ENCODE measurements around the gene TPTE2. TPM values are rescaled to one million over a fixed set of nuclear protein-coding genes. Genes with fewer than 3 reads are reported as not detected.

The TPTE2 gene
- total RNA-seq, 1 donor from 2014 or later: not detected

DNA sequence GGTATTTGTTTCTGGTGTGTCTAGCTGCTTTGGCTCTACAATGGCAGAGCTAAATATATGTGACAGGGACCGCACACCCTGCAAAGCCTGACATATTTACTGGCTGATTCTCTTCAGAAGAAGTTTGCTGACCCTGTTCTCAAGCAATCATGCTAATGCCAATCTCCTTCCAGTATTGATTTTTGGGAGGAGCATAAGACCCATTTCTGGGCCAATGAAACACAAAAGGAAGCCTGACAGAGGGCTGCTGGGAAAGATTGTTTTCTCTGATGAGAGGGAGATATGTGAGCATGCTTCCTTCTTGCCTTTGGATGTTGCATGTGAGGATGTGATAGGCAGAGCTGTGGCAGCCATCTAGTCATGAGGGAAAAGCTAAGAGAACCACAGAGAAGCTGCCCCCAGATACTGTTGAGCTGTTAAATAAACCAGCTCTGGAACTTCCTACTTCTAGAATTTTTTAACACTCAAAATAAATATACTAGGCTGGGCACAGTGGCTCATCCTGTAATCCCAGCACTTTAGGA lies 31.4 kb upstream of the TPTE2 start:
- Mint-ChIP-seq H3K4me1 (ENCODE audit: low read depth) (no peaks in the 10 kb centered on the region), H3K9me3 (ENCODE audit: low read depth) (peaks cover 19% of the 10 kb centered on the region), H3K27me3 (no peaks in the 10 kb centered on the region), H3K4me3 (ENCODE audit: low read depth) (no peak overlapping the region), H3K27ac (no peak overlapping the region), H3K36me3 (ENCODE audit: insufficient read depth) (no peaks in the 10 kb centered on the region)
- DNase-seq (ENCODE audit: low spot score, unreplicated experiment): no peak
- TF ChIP-seq, protein P1, sequence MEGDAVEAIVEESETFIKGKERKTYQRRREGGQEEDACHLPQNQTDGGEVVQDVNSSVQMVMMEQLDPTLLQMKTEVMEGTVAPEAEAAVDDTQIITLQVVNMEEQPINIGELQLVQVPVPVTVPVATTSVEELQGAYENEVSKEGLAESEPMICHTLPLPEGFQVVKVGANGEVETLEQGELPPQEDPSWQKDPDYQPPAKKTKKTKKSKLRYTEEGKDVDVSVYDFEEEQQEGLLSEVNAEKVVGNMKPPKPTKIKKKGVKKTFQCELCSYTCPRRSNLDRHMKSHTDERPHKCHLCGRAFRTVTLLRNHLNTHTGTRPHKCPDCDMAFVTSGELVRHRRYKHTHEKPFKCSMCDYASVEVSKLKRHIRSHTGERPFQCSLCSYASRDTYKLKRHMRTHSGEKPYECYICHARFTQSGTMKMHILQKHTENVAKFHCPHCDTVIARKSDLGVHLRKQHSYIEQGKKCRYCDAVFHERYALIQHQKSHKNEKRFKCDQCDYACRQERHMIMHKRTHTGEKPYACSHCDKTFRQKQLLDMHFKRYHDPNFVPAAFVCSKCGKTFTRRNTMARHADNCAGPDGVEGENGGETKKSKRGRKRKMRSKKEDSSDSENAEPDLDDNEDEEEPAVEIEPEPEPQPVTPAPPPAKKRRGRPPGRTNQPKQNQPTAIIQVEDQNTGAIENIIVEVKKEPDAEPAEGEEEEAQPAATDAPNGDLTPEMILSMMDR (IDR thresholded peaks at IDR 0.05; ENCODE audit: unreplicated experiment): no peak

GRCh38 chr13:19591864-19592263 lies 30.5 kb upstream of the TPTE2 start:
- H3K9me3 Mint-ChIP-seq (ENCODE audit: low read depth): peaks cover 21% of the 10 kb centered on the region

GRCh38 chr13:19590423-19590822 lies 29.1 kb upstream of the TPTE2 start:
- H3K4me3 Mint-ChIP-seq (ENCODE audit: low read depth): no peak overlapping the region
- TF ChIP-seq, protein P1 (IDR thresholded peaks at IDR 0.05; ENCODE audit: unreplicated experiment): no peak
- H3K27ac Mint-ChIP-seq: no peak overlapping the region
- H3K9me3 Mint-ChIP-seq (ENCODE audit: low read depth): peaks cover 20% of the 10 kb centered on the region
- H3K27me3 Mint-ChIP-seq: no peaks in the 10 kb centered on the region
- H3K4me1 Mint-ChIP-seq (ENCODE audit: low read depth): no peaks in the 10 kb centered on the region
- no peak for DNase-seq (ENCODE audit: low spot score, unreplicated experiment)
- H3K36me3 Mint-ChIP-seq (ENCODE audit: insufficient read depth): no peaks in the 10 kb centered on the region

More at GRCh38 chr13:19591864-19592263, 30.5 kb upstream of the TPTE2 start:
- H3K4me3 Mint-ChIP-seq (ENCODE audit: low read depth): no peak overlapping the region
- H3K4me1 Mint-ChIP-seq (ENCODE audit: low read depth): no peaks in the 10 kb centered on the region
- H3K36me3 Mint-ChIP-seq (ENCODE audit: insufficient read depth): no peaks in the 10 kb centered on the region
- no peak for DNase-seq (ENCODE audit: low spot score, unreplicated experiment)
- H3K27ac Mint-ChIP-seq: no peak overlapping the region
- no peaks in the 10 kb centered on the region for H3K27me3 Mint-ChIP-seq
- TF ChIP-seq, protein P1 (IDR thresholded peaks at IDR 0.05; ENCODE audit: unreplicated experiment): no peak

DNA sequence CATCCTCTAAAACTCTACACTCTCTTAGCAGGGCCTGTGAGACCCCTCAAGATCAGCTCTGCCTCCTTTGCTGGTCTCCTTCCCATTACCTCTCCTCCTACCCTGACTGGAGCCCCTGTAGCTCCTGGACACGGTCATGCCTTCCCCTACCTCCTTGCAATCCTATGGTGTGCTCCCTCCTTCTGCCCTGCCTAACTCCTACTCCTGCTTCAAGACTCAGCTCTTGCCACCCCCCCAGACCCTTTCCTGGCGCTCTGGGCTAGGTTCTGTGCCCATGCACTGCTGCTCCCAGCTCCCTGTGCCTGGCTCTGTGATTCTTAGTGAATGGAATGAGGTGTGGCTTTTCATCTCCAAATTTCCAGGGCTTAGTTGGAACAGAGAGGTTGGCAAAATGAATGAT lies 28.0 kb upstream of the TPTE2 start:
- DNase-seq (ENCODE audit: low spot score, unreplicated experiment): no peak
- H3K4me1 Mint-ChIP-seq (ENCODE audit: low read depth): no peaks in the 10 kb centered on the region
- no peaks in the 10 kb centered on the region for H3K36me3 Mint-ChIP-seq (ENCODE audit: insufficient read depth)
- peaks cover 18% of the 10 kb centered on the region for H3K9me3 Mint-ChIP-seq (ENCODE audit: low read depth)
- no peak overlapping the region for H3K27ac Mint-ChIP-seq
- TF ChIP-seq, protein P1 (IDR thresholded peaks at IDR 0.05; ENCODE audit: unreplicated experiment): no peak
- no peaks in the 10 kb centered on the region for H3K27me3 Mint-ChIP-seq
- H3K4me3 Mint-ChIP-seq (ENCODE audit: low read depth): no peak overlapping the region

GRCh38 chr13:19587635-19588300 lies 26.4 kb upstream of the TPTE2 start:
- Mint-ChIP-seq H3K27me3 (no peaks in the 10 kb centered on the region), H3K4me1 (ENCODE audit: low read depth) (no peaks in the 10 kb centered on the region), H3K9me3 (ENCODE audit: low read depth) (peaks cover 26% of the 10 kb centered on the region), H3K27ac (no peak overlapping the region), H3K36me3 (ENCODE audit: insufficient read depth) (no peaks in the 10 kb centered on the region), H3K4me3 (ENCODE audit: low read depth) (no peak overlapping the region)
- no peak for DNase-seq (ENCODE audit: low spot score, unreplicated experiment)
- TF ChIP-seq, protein P1 (IDR thresholded peaks at IDR 0.05; ENCODE audit: unreplicated experiment): peak; percentile 24

All from progenitor cell of endocrine pancreas (in vitro differentiated cells).